OCI-LY3 (cell line): ENCODE results near the gene LAMC3.

Experiments used
- CTCF ChIP-seq: fragments of 200-600, 300-600 bp; sonication (generic); IDR thresholded peaks from 2 replicates; pipeline ENCODE4 v1.5.1; 2014; ENCODE audit warnings: antibody characterized with exemption, low read length, low read depth
- EZH2phosphoT487 ChIP-seq: fragments of 200-600 bp; shearing (Covaris generic); IDR thresholded peaks from 2 replicates; pipeline ENCODE4 v1.6.1; 2018; ENCODE audit warnings: antibody characterized with exemption, mixed run types, low read depth

GRCh38 chr9:131027048-131027871, 18.3 kb downstream of the LAMC3 start:
- TF ChIP-seq CTCF = no peak
- TF ChIP-seq EZH2phosphoT487 = no peak
